ENCODE data around the gene MECR. TPM values are rescaled to one million over a fixed set of nuclear protein-coding genes. Genes with fewer than 3 reads are reported as not detected.

The MECR gene
- polyA plus RNA-seq, 1 of the 3 experiments (the other 2 are of a cell fraction), result 38.3 TPM

DNA sequence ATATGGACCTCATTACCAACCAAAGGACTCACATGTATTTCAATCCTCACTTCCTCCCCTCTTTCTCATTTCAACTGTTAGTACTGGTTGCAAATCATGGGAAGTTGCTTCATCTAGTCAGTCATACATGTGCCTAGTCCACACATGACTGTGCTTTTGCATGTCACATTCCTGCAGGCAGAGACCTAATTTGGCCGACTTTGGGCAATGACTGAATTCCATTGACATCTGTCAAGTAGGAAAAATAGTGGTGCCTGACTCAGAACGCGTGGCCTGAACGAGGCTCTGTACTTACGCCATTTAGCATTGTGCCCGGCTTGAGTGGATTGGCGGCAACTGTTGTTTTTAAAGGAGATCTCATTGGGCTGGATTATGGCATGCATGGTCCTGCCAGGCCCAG is 23.6 kb upstream of the MECR start (continued):
- no peak for TF ChIP-seq EZH2phosphoT487 (IDR thresholded peaks at IDR 0.05; ENCODE audit: borderline replicate concordance, low read depth)

DNA sequence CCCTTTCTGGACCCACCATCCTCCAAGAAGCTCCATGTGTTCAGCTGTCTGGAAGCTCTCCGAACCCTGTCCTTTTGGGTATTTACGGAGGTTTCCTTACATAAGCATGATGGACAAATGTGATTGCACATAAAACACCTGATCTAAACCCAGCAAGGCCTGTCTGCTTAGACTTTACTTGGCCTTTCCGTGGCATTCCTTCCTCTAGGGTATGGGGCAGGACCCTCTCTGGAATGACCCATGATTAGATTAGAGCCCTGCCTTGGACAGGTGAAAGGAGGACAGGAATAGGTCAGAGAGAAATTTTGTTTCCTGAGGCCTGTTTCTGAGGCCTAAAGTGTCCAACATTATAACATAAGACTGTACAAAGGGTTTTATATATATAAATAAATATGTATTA is 22.4 kb upstream of the MECR start:
- Histone ChIP-seq H3K27ac (ENCODE audit: low read depth in 2 of 2, low read length in 1 of 2) (no peak overlapping the region), H3K79me2 (ENCODE audit: insufficient read depth) (no peaks in the 10 kb centered on the region), H3K36me3 (replicated peaks in 1 of 2; ENCODE audit: control insufficient read depth in 1 of 2, insufficient read depth in 2 of 2, low read length in 1 of 2) (no peaks in the 10 kb centered on the region), H3K9ac (no peak overlapping the region), H3K4me3 (ENCODE audit: low read depth in 2 of 2, low read length in 1 of 2) (no peak overlapping the region), H3K9me3 (no peaks in the 10 kb centered on the region), H2AFZ (ENCODE audit: low read depth) (no peak overlapping the region), H3K4me1 (ENCODE audit: control insufficient read depth in 1 of 2, insufficient read depth in 2 of 2, low read depth in 1 of 2, low read length in 1 of 2) (peaks cover 18 to 35% of the 10 kb centered on the region in 2 experiments; a peak in 2 of 4 replicates), H3K27me3 (ENCODE audit: insufficient read depth) (no peaks in the 10 kb centered on the region), H4K20me1 (ENCODE audit: insufficient read depth) (no peaks in the 10 kb centered on the region), H3K9me2 (no peaks in the 10 kb centered on the region), H3F3A (replicated peaks; ENCODE audit: insufficient read depth) (no peaks in the 10 kb centered on the region), H3K4me2 (no peak overlapping the region)
- no peak for DNase-seq
- POLR2A ChIA-PET, result no interaction called here
- CTCF ChIA-PET, result interaction anchor here (1.0 kb wide), 1 partner anchor 12 kb away, joined by 4 read pairs; no protein-coding TSS in a partner anchor
- TF ChIP-seq RFX5 (IDR thresholded peaks at IDR 0.05; ENCODE audit: low read length) (no peak), CTCF (IDR thresholded peaks at IDR 0.05) (no peak), NRF1 (IDR thresholded peaks at IDR 0.05; ENCODE audit: low read depth, low read length) (no peak), RCOR1 (IDR thresholded peaks at IDR 0.05; ENCODE audit: low read length) (no peak), SIN3A (IDR thresholded peaks at IDR 0.05; ENCODE audit: borderline replicate concordance, low read depth, low read length) (no peak), RXRA (IDR thresholded peaks at IDR 0.05; ENCODE audit: borderline replicate concordance, low read depth) (no peak), RAD21 (IDR thresholded peaks at IDR 0.05; ENCODE audit: low read length) (no peak), MXI1 (IDR thresholded peaks at IDR 0.05; ENCODE audit: low read depth, low read length) (no peak), TEAD4 (IDR thresholded peaks at IDR 0.05; ENCODE audit: borderline replicate concordance, insufficient read depth) (no peak), USF1 (IDR thresholded peaks at IDR 0.05; ENCODE audit: borderline replicate concordance, low read depth) (no peak), MEF2A (IDR thresholded peaks at IDR 0.05; ENCODE audit: borderline replicate concordance, low read depth) (no peak), POLR2AphosphoS5 (IDR thresholded peaks at IDR 0.05; ENCODE audit: low read depth, low read length) (no peak)
- TF ChIP-seq, protein P1, sequence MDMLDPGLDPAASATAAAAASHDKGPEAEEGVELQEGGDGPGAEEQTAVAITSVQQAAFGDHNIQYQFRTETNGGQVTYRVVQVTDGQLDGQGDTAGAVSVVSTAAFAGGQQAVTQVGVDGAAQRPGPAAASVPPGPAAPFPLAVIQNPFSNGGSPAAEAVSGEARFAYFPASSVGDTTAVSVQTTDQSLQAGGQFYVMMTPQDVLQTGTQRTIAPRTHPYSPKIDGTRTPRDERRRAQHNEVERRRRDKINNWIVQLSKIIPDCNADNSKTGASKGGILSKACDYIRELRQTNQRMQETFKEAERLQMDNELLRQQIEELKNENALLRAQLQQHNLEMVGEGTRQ (IDR thresholded peaks at IDR 0.05; ENCODE audit: borderline replicate concordance, low read depth, low read length), result no peak
- TF ChIP-seq, protein P2, sequence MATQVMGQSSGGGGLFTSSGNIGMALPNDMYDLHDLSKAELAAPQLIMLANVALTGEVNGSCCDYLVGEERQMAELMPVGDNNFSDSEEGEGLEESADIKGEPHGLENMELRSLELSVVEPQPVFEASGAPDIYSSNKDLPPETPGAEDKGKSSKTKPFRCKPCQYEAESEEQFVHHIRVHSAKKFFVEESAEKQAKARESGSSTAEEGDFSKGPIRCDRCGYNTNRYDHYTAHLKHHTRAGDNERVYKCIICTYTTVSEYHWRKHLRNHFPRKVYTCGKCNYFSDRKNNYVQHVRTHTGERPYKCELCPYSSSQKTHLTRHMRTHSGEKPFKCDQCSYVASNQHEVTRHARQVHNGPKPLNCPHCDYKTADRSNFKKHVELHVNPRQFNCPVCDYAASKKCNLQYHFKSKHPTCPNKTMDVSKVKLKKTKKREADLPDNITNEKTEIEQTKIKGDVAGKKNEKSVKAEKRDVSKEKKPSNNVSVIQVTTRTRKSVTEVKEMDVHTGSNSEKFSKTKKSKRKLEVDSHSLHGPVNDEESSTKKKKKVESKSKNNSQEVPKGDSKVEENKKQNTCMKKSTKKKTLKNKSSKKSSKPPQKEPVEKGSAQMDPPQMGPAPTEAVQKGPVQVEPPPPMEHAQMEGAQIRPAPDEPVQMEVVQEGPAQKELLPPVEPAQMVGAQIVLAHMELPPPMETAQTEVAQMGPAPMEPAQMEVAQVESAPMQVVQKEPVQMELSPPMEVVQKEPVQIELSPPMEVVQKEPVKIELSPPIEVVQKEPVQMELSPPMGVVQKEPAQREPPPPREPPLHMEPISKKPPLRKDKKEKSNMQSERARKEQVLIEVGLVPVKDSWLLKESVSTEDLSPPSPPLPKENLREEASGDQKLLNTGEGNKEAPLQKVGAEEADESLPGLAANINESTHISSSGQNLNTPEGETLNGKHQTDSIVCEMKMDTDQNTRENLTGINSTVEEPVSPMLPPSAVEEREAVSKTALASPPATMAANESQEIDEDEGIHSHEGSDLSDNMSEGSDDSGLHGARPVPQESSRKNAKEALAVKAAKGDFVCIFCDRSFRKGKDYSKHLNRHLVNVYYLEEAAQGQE (IDR thresholded peaks at IDR 0.05; ENCODE audit: low read depth, low read length), result no peak
- 83% methylated on average over 3 of the region's 3 CpGs for WGBS (ENCODE audit: low lambda C conversion rate)
